HG02870 (cell line): ENCODE data around the gene KCNQ4.
A peak's percentile ranks its signal among the peaks of the same experiment; 100 is the strongest.

Experiments
- ATAC-seq: cut with Tn5 transposase; IDR thresholded peaks from one replicate; pipeline ENCODE4 v1.9.1; 2021; ENCODE audit warnings: mild to moderate bottlenecking, moderate library complexity; ENCODE audit not compliant: unreplicated experiment

KCNQ4 gene

GRCh38 chr1:40857737-40858136 lies 74.2 kb downstream of the KCNQ4 start:
- ATAC-seq = no peak

DNA sequence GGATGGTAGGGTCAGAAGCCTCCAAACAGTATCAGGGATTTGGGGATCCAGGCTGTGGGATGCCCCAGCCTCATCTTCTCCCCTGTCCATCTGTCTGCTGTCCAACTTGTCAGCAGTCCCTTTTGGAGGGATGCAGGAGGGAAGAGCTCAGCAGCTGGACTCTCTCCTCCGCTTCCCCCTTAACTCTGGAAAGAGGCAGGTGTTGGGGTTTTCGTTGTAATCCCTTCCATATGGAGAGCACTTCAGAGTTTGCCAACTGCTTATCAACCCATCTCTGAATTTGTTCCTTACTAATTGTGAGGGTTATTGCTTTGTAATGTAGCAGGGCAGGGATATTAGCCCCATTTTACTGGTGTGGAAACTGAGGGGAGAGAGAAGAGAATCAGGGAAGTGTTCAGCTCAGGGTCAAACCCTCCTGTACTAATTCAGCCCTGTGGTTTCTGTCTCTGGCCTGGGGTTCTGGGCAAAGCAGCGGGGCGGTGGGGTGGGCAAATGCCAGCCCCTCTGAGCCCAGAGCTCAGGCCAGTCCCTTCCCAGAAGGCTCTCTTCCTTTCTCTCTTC lies 75.3 kb downstream of the KCNQ4 start:
- ATAC-seq = no peak

GRCh38 chr1:40860706-40861223 lies 77.2 kb downstream of the KCNQ4 start:
- ATAC-seq = no peak

DNA sequence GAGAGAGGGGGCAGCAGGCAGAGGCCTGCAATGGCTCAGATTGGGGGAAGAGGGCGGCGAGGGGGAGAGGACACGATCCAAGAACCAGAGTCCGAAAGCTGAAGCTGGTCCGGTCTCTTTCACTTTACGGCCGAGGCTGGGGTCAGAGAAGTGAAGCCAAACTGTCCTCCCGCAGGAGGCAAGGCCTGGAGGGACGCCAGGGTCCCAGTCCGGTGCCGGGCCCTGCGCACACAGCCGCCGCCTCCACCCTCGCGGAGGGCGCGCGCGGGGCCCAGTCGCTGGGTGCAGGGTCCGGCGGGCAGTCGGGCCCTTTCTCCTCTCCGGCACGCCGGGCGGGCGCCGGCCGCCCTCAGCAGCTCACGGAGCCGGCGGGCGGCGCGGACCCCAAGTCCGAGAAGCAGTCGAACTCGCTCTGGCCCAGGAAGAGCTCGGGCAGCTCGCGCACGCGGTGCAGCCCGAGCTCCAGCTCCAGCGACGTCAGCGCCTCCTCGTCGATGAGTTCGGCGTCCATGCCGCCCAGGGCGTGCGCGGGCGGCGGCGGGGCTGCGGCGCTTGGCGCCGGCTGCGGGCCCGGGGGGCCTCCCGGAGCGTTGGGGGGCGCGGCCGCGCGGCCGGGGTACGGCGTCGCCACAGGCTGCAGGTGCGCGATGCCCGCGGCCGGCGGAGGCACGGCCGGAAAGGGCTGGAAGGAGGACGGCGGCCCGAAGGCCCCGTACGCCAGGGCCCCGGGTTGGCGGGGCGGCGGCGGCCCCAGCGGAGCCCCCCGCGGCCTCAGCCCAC lies 77.8 kb downstream of the KCNQ4 start:
- no peak for ATAC-seq

GRCh38 chr1:40862008-40862863 lies 78.6 kb downstream of the KCNQ4 start, which contains the start of gene CITED4:
Gene CITED4, minus strand, starts transcription at chr1:40862363. Its CDS starts 236 bp downstream, at chr1:40862127.
- ATAC-seq = peak; percentile 93

GRCh38 chr1:40868051-40868723 lies 84.6 kb downstream of the KCNQ4 start:
- no peak for ATAC-seq

DNA sequence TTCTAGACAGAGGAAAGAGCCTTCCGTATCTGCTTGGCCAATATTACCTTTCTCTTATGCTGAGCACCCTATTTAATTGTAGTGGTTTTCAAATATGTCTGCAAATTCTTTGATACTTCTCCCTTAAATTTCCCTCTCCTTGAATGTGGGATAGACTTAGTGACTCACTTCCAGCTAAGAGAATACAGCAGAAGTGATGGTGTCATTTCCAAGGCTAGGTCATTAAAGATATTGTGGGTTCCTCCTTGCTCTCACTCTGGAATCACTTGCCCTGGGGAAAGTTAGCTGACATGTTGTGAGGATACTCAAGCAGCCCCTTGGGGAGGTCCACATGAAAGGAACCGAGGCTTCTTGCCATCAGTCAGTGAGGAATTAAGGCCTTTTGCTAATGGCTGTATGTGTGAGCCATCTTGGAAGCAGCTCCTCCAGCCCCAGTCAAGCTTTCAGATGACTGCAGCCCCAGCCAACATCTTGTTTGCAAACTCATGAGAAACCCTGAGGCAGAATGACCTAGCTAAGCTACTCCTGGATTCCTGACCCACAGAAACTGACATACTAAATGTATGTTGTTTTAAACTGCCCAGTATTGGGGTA lies 86.6 kb downstream of the KCNQ4 start:
- ATAC-seq = no peak

- no peak for ATAC-seq
Observed at GRCh38 chr1:40872276-40872675, 88.7 kb downstream of the KCNQ4 start.

- no peak for ATAC-seq
Observed at GRCh38 chr1:40873863-40874472, 90.4 kb downstream of the KCNQ4 start.

DNA sequence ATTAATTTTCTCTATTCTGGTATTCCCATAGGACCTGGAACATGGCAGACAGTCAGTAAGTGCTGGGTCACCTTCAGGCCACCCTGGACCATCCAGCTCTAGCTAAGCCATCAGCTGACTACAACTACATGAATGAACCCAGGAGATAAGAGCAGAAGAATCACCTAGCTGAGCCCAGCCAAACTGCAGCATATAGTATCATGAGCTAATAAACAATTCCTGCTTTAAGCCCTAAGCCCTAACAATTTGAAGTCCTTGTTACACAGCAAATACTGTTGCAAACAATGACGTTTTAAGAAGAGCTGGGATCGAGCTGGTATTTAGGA lies 92.8 kb downstream of the KCNQ4 start:
- no peak for ATAC-seq

- no peak for ATAC-seq
Observed at GRCh38 chr1:40876891-40877290, 93.3 kb downstream of the KCNQ4 start.

GRCh38 chr1:40877698-40878097 lies 94.1 kb downstream of the KCNQ4 start:
- no peak for ATAC-seq

DNA sequence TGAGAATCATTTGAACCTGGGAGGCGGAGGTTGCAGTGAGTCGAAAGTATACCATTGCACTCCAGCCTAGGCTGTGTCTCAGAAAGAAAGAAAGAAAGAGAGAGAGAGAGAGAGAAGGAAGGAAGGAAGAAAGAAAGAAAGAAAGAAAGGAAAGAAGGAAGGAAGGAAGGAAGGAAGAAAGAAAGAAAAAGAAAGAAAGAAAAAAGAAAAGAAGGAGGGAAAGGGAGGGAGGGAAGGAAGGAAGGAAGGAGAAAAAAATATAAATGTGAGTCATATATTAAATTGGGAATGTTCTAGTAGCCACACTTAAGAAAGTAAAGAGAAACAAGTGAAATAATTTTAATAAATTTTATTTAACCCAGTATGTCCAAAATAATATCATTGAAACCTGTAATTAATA lies 95.3 kb downstream of the KCNQ4 start:
- no peak for ATAC-seq

DNA sequence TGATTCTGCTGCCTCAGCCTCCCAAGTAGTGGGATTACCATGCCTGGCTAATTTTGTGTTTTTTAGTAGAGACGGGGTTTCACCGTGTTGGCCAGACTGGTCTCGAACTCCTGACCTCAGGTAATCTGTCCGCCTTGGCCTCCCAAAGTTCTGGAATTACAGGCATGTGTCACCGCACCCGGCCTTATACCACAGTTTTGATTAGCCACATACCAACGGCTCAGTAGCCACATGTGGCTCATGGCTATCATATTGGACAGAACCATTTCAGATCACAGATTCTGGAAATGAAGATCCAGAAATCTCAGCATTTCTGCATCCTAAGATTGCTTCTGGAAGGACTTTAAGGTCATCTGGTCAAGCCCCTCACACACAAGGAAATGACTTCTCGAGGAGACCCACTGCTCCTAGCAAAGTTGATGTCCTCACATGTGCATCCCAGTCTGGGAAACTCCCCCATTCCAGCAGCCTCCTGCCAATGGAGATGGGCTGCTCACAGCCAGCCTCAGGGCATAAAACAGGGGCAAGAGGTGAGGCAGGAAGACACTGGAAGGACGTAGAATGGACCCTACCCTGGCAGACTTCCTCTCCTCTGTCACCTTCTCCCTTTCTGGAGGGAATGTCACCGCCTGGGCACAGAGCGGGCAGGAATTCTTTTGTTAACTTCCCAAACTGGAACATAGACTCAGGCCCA lies 96.0 kb downstream of the KCNQ4 start:
- ATAC-seq = no peak

- no peak for ATAC-seq
Observed at GRCh38 chr1:40880813-40881549, 97.4 kb downstream of the KCNQ4 start.

- no peak for ATAC-seq
Observed at GRCh38 chr1:40884055-40884795, 100.6 kb downstream of the KCNQ4 start.

GRCh38 chr1:40886318-40887011 lies 102.9 kb downstream of the KCNQ4 start:
- no peak for ATAC-seq

DNA sequence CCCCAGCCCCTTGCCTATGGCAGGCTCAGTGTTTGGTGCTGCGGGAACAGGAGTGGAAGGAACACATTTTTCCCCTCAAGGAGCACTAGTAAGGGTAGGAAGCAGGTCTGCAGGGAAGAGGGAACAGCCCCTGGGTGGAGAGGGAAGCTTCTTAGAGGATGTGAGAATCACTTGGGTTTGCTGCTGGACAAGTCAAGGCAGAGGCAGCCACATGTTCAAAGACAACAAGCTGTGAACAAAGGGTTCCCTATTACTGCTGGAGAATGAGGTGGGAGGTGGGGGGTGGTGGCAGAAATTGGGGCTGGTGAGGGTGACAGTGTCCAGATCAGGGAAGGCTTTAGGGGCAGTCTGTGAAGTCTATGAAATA lies 103.4 kb downstream of the KCNQ4 start:
- no peak for ATAC-seq
